HG02938 (cell line): Measurements from ENCODE around the gene ABCF3.

ENCODE experiments used
- ATAC-seq: cut with Tn5 transposase; IDR thresholded peaks from one replicate; pipeline ENCODE4 v1.9.1; 2021; ENCODE audit warnings: mild to moderate bottlenecking, moderate library complexity; ENCODE audit not compliant: unreplicated experiment

The ABCF3 gene

DNA sequence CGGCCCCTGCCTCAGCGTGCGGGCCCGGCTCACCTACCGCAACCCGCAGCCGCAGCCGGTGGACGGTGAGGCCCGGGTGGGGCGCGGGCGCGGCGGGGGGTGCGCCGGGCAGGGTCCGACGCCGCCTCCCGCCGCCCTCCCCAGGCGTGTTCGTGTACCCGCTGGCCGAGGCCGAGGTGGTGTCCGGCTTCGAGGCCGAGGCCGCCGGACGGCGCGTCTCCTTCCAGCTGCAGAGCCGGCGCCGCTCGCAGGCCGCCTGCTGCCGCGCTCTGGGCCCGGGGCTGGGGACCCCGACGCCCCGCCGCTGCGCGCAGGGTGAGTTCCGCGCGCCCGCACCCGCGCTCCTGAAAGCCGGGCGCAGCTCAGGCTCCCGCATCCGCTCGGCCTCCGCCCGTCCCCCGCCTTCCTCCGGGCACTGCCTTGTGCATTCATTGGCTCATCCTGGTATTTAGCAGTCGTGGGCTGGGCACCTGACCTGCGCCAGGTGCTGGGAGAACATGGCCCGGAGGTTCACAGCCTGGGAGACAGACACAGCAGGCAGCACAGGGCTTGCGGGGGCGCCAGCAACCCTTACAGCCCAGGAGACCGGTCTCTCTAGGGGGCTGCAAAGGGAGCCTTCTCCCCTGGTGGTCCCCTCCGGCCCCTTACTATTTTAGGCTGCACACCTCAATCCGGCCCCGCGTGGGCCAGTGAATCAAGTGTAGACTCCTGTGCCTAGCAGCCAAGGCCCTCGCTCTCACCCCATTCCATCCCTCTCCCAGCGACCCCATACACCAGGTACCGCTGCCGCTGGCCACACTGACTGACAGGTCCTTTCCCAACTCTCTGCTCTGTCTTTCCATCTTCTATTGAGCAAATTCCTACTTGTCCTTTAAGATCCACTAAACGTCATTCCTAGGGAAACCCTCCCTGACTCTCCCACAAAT lies 44.9 kb downstream of the ABCF3 start:
- no peak for ATAC-seq

DNA sequence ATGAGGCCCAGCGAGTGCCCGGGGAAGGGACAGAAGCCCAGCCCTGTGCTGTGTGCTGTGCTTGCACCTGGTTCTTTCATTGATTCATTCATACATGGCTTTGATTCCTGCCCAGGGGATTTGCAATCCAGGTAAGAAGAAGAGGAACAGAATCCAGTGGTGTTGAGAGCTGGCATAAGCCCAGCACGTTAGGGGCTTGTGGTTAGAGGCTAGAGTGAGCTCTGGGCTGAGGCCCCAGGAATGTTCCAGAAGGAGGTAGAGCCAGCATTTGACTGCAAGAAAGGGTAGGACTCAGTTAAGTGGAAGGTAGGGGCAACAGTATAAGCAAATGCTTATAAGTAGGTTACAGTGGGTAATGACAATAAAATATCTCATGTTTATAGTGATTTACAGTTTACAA lies 45.7 kb downstream of the ABCF3 start:
- ATAC-seq = no peak

DNA sequence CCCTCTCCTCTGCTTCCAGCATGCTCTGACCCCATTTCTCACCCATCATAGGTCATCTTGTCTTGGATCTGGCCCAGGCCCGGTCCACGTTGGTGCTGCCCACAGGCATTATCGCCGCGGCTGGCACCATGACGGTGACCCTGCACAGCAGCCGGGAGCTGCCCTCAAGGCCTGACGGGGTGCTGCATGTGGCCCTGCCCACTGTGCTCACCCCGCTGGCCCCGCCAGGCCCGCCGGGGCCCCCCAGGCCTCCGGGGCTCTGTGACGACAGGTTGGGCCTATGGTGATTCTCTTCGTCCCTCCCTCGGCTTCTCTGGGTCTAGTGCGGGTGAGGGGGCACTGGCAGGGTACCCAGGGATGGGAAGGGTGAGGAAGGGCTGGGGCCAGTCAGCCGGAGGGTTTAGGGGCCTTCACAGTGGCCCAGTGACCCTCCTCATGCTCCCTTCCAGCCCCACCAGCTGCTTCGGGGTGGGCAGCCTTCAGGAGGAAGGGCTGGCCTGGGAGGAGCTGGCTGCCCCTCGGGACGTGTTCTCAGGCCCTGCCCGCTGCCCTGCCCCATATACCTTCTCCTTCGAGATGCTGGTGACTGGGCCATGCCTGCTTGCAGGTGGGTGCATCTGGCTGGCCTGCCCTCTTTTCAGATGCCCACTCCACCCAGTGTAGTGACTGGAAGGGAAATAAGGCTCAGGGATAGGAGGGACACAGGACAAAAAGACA lies 47.3 kb downstream of the ABCF3 start:
- ATAC-seq = no peak

DNA sequence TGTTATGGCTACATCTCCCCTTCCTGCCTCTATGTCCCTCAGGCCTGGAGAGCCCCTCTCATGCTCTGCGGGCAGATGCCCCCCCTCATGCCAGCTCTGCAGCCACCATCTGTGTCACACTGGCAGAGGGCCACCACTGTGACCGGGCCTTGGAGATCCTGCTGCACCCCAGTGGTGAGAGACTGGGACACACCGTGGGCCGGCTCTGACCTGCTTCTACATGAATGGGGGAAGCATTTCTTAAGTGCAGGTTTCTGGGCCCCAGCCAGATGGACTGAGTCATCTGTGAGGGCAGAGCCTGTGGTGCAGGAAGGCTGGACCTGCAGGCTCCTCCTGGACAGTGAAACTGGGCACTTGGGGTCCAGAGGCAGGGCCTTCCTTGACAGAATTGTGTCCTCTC lies 48.2 kb downstream of the ABCF3 start:
- ATAC-seq = no peak

DNA sequence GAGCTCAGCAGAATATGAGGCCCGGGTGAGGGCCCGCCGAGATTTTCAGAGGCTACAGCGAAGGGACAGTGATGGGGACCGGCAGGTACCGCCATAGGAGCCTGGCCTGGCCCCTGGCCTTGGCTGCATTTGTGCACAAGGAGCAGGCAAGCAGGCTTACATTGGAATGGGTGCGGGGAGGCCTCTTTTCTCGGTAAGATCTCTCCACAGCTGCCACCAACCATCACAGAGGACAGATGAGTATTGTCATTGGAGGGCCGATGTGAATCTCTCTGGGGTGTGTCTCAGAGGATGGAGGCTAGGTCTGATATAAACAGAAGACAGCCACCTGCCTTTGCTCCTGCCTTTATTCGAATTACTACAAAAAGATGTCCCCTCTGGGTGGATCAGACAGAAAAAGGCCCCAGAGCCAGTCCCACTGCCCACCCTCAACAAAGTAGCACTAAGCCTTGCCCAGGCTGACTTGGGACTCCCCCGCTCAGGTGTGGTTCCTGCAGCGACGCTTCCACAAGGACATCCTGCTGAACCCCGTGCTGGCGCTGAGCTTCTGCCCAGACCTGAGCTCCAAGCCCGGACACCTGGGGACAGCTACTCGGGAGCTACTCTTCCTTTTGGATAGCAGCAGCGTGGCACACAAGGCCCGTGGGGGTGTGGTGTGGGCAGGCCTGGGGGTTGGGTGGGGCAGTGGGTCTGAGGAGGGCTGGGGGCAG lies 48.8 kb downstream of the ABCF3 start:
- no peak for ATAC-seq

DNA sequence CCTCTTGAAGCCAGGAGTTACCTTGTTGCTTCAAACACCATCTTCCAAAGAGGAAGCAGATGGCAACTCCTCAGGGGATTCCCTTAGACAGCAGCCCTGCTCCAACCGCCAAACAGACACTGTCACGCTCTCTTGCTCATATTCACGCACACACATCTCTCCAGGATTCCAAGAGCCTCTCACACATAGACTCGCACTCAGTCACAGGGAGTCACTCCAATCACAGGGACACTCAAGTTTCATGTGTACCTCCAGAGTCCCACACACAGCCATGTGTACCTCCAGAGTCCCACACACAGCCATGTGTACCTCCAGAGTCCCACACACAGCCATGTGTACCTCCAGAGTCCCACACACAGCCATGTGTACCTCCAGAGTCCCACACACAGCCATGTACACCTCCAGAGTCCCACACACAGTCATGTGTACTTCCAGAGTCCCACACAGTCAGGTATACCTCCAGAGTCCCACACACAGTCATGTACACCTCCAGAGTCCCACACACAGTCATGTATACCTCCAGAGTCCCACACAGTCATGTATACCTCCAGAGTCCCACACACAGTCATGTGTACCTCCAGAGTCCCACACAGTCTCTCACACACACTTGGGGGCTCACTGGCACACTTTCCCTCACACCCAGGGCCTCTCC lies 49.5 kb downstream of the ABCF3 start:
- no peak for ATAC-seq

DNA sequence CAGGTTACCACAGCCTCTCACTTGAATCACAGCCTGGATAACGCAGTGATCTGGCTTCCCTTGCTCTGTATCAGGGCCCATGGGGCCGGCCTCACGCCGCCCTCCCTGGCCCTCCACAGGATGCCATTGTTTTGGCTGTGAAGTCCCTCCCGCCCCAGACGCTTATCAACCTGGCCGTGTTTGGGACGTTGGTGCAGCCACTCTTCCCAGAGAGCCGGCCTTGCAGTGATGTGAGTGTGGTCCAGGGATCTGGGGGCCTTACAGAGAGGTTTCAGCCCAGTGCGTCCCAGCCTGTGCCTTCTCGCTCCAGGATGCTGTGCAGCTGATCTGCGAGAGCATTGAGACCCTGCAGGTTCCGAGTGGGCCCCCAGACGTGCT lies 50.0 kb downstream of the ABCF3 start:
- no peak for ATAC-seq

DNA sequence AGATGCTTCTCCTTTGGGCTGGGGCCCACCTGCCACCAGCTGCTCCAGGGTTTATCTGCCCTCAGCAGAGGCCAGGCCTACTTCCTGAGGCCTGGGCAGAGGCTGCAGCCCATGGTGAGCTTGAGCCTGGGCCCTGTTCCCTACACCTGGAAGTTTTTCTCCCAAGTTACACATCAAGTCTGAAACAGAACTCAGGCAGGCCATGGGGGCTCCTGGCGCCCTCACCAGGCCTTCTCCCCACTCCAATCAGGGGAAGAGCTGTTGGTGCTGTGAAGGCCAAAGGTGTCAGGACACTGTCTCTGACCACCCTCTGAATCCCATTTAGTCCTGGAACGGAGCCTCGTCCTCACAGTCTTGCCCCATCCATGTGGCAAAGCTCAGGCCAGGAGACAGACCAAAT lies 50.6 kb downstream of the ABCF3 start:
- no peak for ATAC-seq

DNA sequence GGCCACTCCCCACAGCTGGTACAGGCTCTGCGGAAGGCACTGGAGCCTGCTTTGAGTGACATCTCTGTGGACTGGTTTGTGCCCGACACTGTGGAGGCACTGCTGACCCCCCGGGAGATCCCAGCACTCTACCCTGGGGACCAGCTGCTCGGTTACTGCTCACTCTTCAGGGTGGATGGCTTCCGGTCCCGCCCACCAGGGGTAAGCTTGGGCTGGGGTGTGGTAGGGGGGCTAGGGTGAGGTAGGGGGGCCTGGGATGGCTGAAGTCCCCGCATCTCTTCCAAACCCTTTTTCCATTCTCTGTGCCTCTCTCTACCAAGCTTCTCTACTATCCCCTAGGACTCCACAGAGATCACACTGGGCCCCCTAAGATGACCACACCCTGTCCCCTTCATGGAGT lies 51.2 kb downstream of the ABCF3 start:
- no peak for ATAC-seq

DNA sequence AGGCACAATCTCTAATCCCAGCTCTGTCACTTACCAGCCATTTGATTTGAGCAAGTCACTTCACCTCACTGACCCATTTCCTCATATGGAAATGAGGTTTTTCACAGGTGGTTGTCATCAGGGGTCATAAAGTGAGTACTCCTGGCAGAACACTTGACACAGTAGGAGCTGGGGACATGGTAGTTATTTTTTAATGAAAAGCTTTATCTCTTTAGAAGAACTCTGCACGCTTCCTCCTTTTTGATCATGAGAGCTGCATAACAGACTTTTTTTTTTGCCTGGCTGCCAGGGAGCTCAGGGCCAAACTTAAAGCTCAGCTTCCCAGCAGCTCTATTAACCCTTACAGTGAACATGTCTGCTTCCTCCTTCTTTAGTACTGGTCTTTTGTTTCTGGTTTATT lies 51.8 kb downstream of the ABCF3 start:
- no peak for ATAC-seq

DNA sequence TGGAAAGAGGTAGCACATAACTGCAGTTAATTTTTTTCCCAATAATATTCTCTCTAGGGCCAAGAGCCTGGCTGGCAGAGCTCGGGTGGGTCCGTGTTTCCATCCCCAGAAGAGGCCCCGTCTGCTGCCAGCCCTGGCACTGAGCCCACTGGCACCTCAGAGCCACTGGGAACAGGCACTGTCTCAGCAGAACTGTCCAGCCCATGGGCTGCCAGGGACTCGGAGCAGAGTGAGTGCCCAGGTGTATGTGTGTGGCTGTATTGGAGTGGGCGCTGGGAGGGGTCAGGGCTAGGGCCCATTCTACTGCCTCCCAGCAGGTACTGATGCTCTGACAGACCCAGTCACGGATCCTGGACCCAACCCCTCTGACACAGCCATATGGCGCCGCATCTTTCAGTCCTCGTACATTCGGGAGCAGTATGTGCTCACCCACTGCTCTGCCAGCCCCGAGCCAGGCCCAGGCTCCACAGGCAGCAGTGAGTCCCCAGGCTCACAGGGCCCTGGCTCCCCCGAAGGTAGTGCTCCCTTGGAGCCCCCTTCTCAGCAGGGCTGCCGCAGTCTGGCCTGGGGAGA lies 52.3 kb downstream of the ABCF3 start:
- ATAC-seq = no peak

DNA sequence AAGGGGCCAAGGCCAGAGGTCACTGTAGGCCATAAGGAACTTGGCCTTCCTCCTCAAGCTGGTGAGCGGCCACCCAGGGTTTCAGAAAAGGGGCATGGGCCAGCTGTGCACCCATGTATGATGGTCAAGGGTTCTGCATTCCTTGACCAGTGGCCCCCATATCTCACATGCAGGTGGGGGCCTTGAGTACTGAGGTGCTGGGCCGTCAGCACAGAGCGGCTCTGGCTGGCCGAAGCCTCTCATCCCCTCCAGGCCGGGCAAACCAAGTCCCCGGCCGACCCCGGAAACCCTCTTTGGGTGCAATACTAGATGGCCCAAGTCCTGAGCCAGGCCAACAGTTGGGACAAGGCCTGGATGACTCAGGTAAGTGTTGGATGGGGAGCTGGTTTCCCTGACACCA lies 53.2 kb downstream of the ABCF3 start:
- no peak for ATAC-seq

DNA sequence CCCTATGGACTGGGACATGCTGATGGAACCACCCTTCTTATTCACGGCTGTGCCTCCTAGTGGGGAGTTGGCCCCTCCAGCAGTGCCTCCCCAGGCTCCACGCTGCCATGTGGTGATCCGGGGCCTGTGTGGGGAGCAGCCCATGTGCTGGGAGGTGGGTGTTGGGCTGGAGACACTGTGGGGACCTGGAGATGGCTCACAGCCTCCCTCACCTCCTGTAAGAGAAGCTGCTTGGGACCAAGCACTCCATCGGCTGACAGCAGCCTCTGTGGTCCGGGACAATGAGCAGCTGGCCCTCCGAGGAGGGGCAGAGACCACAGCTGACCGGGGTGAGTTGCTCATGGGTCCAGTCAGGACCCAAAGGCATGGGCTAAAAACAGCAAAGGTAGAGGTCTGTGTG lies 53.7 kb downstream of the ABCF3 start:
- ATAC-seq = no peak

DNA sequence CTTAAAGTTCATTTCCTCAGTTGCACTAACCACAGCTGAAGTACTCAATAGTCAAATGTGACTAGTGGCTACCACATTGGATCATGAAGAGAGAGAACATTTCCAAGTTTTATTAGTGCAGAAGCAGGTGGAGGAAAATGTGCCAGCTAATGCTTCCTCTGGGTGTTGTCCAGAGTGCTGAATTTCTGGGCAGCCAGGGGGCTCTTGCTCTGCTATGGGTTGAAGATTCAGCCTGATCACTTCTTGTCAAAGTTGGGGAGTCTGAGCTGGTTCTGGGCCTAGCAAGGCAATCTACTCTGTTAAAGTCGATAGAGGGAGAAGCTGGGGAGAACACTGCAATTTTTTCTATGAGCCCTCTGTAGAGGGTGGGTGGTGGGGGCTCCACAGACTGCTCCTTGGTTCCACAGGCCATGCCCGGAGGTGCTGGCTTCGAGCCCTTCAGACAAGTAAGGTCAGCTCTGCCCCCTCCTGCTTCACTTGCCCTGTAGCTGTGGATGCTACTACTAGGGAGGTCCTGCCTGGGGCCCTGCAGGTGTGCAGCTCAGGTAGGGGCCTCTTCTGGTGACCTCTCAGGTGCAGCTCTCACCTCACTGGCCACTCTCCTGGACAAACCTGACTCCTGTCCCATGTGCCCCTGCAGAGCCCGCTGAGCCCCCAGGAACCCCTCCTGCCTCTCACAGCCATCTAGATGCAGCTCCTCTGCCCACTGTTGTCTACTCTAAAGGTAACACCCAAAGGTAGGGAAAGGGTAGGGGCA lies 54.6 kb downstream of the ABCF3 start:
- no peak for ATAC-seq

DNA sequence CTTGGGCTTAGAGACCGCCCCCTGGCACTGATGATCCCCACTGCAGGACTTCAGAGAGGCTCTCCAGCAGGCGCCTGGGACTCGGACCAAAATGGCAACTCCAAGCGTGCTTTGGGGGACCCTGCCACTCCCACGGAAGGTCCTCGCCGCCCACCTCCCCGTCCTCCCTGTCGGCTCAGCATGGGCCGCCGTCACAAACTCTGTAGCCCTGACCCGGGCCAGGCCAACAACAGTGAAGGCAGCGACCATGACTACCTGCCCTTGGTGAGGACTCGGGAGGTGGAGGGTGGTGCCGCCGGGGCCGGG lies 55.1 kb downstream of the ABCF3 start:
- ATAC-seq = no peak

DNA sequence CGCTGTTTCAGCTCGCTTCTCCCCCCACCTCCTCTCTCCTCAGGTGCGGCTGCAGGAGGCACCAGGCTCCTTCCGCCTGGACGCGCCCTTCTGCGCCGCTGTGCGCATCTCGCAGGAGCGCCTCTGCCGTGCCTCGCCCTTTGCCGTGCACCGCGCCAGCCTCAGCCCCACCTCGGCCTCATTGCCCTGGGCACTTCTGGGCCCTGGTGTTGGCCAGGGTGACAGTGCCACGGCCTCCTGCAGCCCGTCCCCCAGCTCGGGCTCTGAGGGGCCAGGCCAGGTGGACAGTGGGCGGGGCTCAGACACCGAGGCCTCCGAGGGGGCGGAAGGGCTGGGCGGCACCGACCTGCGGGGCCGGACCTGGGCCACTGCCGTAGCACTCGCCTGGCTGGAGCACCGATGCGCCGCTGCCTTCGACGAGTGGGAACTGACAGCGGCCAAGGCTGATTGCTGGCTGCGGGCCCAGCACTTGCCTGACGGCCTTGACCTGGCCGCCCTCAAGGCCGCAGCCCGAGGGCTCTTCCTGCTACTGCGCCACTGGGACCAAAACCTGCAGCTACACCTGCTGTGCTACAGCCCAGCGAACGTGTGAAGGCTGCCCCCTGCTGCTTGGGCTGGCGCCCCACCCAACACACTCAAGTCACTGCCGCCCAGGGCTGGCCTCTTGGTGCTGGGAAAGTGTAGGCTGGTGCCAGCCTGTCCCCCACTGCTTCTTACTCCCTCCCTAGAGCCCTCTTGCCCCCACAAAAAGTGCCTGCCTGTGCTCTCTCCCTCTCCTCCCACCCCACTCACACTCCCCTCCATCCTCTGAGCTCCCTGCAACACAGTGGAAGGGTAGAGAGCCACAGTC lies 55.7 kb downstream of the ABCF3 start:
- no peak for ATAC-seq

DNA sequence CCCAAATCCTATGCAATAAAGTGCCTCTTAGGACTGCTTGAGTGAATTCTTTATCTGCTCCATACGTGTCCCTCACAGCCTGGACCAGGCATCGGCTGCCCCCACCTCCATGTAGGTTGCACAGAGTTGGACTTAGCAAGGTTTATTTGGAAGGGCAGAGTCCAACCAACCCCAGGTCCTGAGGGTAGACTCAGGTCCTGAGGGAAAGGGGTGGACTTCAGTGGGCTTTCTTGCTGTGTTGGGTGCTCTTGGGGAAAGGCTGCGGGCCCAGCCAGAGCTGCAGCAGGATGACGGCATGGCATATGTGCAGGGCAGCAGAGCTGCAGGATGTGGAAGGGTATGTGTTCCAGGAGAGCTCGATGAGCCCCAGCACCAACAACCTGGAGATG lies 56.3 kb downstream of the ABCF3 start:
- no peak for ATAC-seq
